Neural cell (in vitro differentiated cells): ENCODE measurements around the gene POLH. TPM values are rescaled to one million over a fixed set of nuclear protein-coding genes. Genes with fewer than 3 reads are reported as not detected.

Experiments
- H2AFZ ChIP-seq: fragments of 200-600, 300-800 bp; sonication (generic), shearing (Covaris generic); 2 replicates; pipeline ENCODE4 v1.6.0; 2014; ENCODE audit warnings: low read depth, mild to moderate bottlenecking, antibody characterized with exemption, low read length, moderate library complexity
- H3F3A ChIP-seq: fragments of 200-600 bp; shearing (Covaris generic); 2 replicates; pipeline ENCODE4 v1.6.1; 2016; ENCODE audit warnings: mild to moderate bottlenecking, moderate library complexity, mixed read lengths, antibody characterized with exemption, low read length; ENCODE audit not compliant: insufficient read depth, poor library complexity, severe bottlenecking
- H3K27ac ChIP-seq: fragments of 200-600, 300-800 bp; sonication (generic), shearing (Covaris generic); 2 replicates; pipeline ENCODE4 v1.5.1; 2014; ENCODE audit warnings: mild to moderate bottlenecking, low read length, moderate library complexity
- H3K27me3 ChIP-seq: fragments of 300-800, 200-600 bp; sonication (generic), shearing (Covaris generic); 2 replicates; pipeline ENCODE4 v1.6.0; 2014; ENCODE audit warnings: mild to moderate bottlenecking, low read depth, low read length, moderate library complexity; ENCODE audit not compliant: insufficient read depth
- H3K36me3 ChIP-seq: fragments of 300-800, 200-600 bp; sonication (generic), shearing (Covaris generic); 2 replicates; pipeline ENCODE4 v1.5.1; 2014; ENCODE audit warnings: mild to moderate bottlenecking, antibody characterized with exemption, low read length, moderate library complexity; ENCODE audit not compliant: insufficient read depth
- H3K4me2 ChIP-seq: fragments of 300-800, 200-600 bp; sonication (generic), shearing (Covaris generic); 2 replicates; pipeline ENCODE4 v1.6.0; 2014; ENCODE audit warnings: mild to moderate bottlenecking, low read length
- H3K4me3 ChIP-seq: fragments of 300-800, 200-600 bp; sonication (generic), shearing (Covaris generic); 2 replicates; pipeline ENCODE4 v1.5.1; 2014; ENCODE audit warnings: mild to moderate bottlenecking, low read length, moderate library complexity
- H3K79me2 ChIP-seq: fragments of 200-600 bp; shearing (Covaris generic); replicated peaks from 2 replicates; pipeline ENCODE4 v1.6.0; 2014; ENCODE audit warnings: mild to moderate bottlenecking, low read length, moderate library complexity; ENCODE audit not compliant: insufficient read depth
- H3K9ac ChIP-seq: fragments of 300-800, 200-600 bp; sonication (generic), shearing (Covaris generic); 2 replicates; pipeline ENCODE4 v1.6.1; 2016; ENCODE audit warnings: mild to moderate bottlenecking, low read length, mixed read lengths
- H3K9me2 ChIP-seq: fragments of 200-600 bp; shearing (Covaris generic); 2 replicates; pipeline ENCODE4 v1.6.1; 2016; ENCODE audit warnings: mild to moderate bottlenecking, low read length, mixed read lengths; ENCODE audit not compliant: insufficient read depth
- H3K9me3 ChIP-seq: fragments of 200-600, 300-800 bp; sonication (generic), shearing (Covaris generic); 2 replicates; pipeline ENCODE4 v1.6.1; 2016; ENCODE audit warnings: mild to moderate bottlenecking, mixed run types, low read length, moderate library complexity, mixed read lengths
- H4K20me1 ChIP-seq: fragments of 200-600 bp; shearing (Covaris generic); 2 replicates; pipeline ENCODE4 v1.6.1; 2016; ENCODE audit warnings: mild to moderate bottlenecking, mixed run types; ENCODE audit not compliant: insufficient read depth
- CTCF ChIP-seq: fragments of 450-650 bp; IDR thresholded peaks from 2 replicates; pipeline ENCODE4 v1.5.1; 2014; ENCODE audit warnings: antibody characterized with exemption, mild to moderate bottlenecking, moderate library complexity; ENCODE audit not compliant: poor library complexity, severe bottlenecking
- EP300 ChIP-seq: fragments of 450-650 bp; conservative IDR thresholded peaks from 2 replicates; pipeline ENCODE4 v1.6.1; 2014; ENCODE audit warnings: antibody characterized with exemption, mild to moderate bottlenecking, moderate library complexity; ENCODE audit not compliant: poor library complexity, severe bottlenecking
- EZH2 ChIP-seq: fragments of 200-600, 300-800 bp; shearing (Covaris generic), sonication (generic); IDR thresholded peaks from 2 replicates; pipeline ENCODE4 v1.6.1; 2014; ENCODE audit warnings: antibody characterized with exemption, low read length, borderline replicate concordance, mild to moderate bottlenecking; ENCODE audit not compliant: insufficient read depth, poor library complexity, severe bottlenecking
- MXI1 ChIP-seq: fragments of 450-650 bp; conservative IDR thresholded peaks from 2 replicates; pipeline ENCODE4 v1.6.1; 2014; ENCODE audit warnings: antibody characterized with exemption, mild to moderate bottlenecking; ENCODE audit not compliant: poor library complexity, severe bottlenecking
- POLR2AphosphoS5 ChIP-seq: IDR thresholded peaks from 2 replicates; pipeline ENCODE4 v1.6.1; 2012
- RAD21 ChIP-seq: fragments of 450-650 bp; conservative IDR thresholded peaks from 2 replicates; pipeline ENCODE4 v1.6.1; 2014; ENCODE audit warnings: antibody characterized with exemption, mild to moderate bottlenecking, moderate library complexity
- REST ChIP-seq: IDR thresholded peaks from 2 replicates; pipeline ENCODE4 v1.6.1; 2012; ENCODE audit warnings: borderline replicate concordance
- SMC3 ChIP-seq: fragments of 450-650 bp; conservative IDR thresholded peaks from 2 replicates; pipeline ENCODE4 v1.6.1; 2014; ENCODE audit warnings: antibody characterized with exemption, mild to moderate bottlenecking, moderate library complexity; ENCODE audit not compliant: poor library complexity
- TAF1 ChIP-seq: IDR thresholded peaks from 2 replicates; pipeline ENCODE4 v1.6.1; 2012; ENCODE audit warnings: low read depth
- polyA plus RNA-seq: library from polyadenylated mRNA; depleted of rRNA; stranded (reverse); fragments of >200 nt; gene quantifications from 2 replicates; pipeline ENCODE4 v1.2.3, GENCODE V29; 2014

Gene POLH
- polyA plus RNA-seq, 1 donor from 2014 or later: 6.5 TPM

- Histone ChIP-seq H3K36me3 (no peaks in the 10 kb centered on the region), H3K9me3 (no peaks in the 10 kb centered on the region), H3K79me2 (no peaks in the 10 kb centered on the region), H3K27ac (no peak overlapping the region), H3K9ac (no peak overlapping the region), H3K4me2 (no peak overlapping the region), H3K9me2 (no peaks in the 10 kb centered on the region), H3F3A (no peaks in the 10 kb centered on the region), H2AFZ (no peak overlapping the region), H3K27me3 (no peaks in the 10 kb centered on the region), H3K4me3 (no peak overlapping the region), H4K20me1 (no peaks in the 10 kb centered on the region)
- TF ChIP-seq CTCF: no peak
- no peak for TF ChIP-seq POLR2AphosphoS5
- TF ChIP-seq MXI1: no peak
- no peak for TF ChIP-seq EP300
- no peak for TF ChIP-seq TAF1
- no peak for TF ChIP-seq RAD21
- no peak for TF ChIP-seq EZH2
- no peak for TF ChIP-seq SMC3
These were observed 46.6 kb downstream of the POLH start for GRCh38 chr6:43622541-43622940.

- Histone ChIP-seq H3K36me3 (no peaks in the 10 kb centered on the region), H3K4me2 (no peak overlapping the region)
These were observed 48.1 kb downstream of the POLH start for GRCh38 chr6:43623880-43624785.

More at GRCh38 chr6:43623880-43624785, 48.1 kb downstream of the POLH start:
- H3K4me3 ChIP-seq: no peak overlapping the region
- H3K27me3 ChIP-seq: no peaks in the 10 kb centered on the region
- peaks cover 9% of the 10 kb centered on the region for H3K79me2 ChIP-seq
- TF ChIP-seq REST (no peak), SMC3 (no peak), RAD21 (no peak), POLR2AphosphoS5 (no peak), CTCF (no peak), EZH2 (no peak), EP300 (no peak), MXI1 (no peak), TAF1 (no peak)
- H2AFZ ChIP-seq: no peak overlapping the region
- no peaks in the 10 kb centered on the region for H3K9me3 ChIP-seq
- no peaks in the 10 kb centered on the region for H4K20me1 ChIP-seq
- H3K9ac ChIP-seq: no peak overlapping the region
- no peaks in the 10 kb centered on the region for H3F3A ChIP-seq
- no peak overlapping the region for H3K27ac ChIP-seq
- no peaks in the 10 kb centered on the region for H3K9me2 ChIP-seq
